GM20431 (cell line): ENCODE measurements around the gene KLHL41.
"Not testable (repeated sequence)": the region's sequence is repeated elsewhere in the genome, so short reads cannot be mapped to it uniquely, and the experiment has no call there.

ENCODE experiments used
- in situ Hi-C: fragments of 300-500 bp; cut with MseI, MboI; formaldehyde crosslinking; loops from one replicate; pipeline ENCODE4 v1.15.0; 2020; ENCODE audit warnings: low sequenced_read_pairs; ENCODE audit not compliant: unreplicated experiment

The KLHL41 gene

GRCh38 chr2:169570752-169571151, 61.2 kb downstream of the KLHL41 start:
- in situ Hi-C loops = not testable (repeated sequence)

- in situ Hi-C loops = no loop called here
Measured at GRCh38 chr2:169571571-169571970, 62.1 kb downstream of the KLHL41 start.

DNA sequence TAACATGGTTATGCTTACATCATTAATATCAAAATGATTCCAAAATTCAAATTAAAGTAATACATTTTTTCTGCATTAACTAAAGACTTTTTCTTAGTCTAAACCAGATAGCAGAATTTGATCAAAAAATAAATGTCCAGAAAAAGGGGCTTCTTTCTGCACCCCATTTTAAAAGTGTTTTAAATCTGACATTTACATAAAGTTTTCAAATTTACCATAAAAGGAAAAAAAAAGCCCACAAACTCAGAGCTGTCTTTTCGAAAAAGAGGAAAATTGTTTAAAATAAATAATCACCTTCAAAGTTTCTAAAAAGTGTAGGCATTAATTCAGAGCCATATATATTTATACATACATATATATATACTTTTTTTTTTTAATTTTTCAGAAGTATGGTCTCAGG, 62.7 kb downstream of the KLHL41 start:
- in situ Hi-C loops = no loop called here

DNA sequence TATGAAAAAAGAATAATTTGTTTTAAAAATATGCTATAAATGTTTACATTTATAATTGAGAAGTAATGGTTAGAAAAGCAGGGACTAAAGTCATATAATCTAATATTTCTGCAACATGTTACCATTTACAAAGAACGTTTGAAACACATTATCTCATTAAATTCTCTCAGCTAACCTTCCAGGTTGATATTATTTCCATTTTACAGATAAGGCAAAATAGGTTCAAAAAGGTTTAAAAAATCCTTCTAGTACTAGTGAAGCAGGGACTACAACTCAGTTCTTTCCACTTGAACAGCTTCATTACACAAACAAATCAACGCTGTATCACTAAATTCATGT, 63.3 kb downstream of the KLHL41 start:
- in situ Hi-C loops = no loop called here

GRCh38 chr2:169573160-169573973, 63.9 kb downstream of the KLHL41 start, which contains the start of gene FASTKD1:
Gene FASTKD1, minus strand, starts transcription at chr2:169573865. Its CDS starts 1,836 bp downstream, at chr2:169572029.
- in situ Hi-C loops = no loop called here

DNA sequence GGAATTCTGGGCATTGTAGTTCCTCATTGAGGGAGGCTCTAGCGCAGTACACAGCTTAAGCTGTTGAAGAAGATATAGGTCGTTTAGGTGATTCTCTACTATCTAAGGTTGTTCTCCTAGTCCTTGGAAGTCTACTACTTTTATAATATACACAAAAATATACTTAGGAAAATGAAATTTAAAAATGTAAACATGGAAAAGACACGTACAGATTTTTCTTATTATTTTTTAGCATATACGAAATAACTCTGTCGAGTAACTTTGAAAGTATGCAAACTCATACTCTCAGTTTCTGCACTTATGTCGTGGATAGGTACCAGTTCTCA, 64.4 kb downstream of the KLHL41 start:
- in situ Hi-C loops = no loop called here

GRCh38 chr2:169574539-169574938, 65.0 kb downstream of the KLHL41 start:
- in situ Hi-C loops = not testable (repeated sequence)

GRCh38 chr2:169575264-169575663, 65.8 kb downstream of the KLHL41 start:
- in situ Hi-C loops = not testable (repeated sequence)
